C4-2B (cell line): Measurements from ENCODE around the gene TPSD1.

Experiments
- ZFX ChIP-seq: fragments of 450-650 bp; IDR thresholded peaks from 2 replicates; pipeline ENCODE4 v1.6.1; 2017
- TF ChIP-seq, protein P1 (sequence below): fragments of 450-650 bp; conservative IDR thresholded peaks from 2 replicates; pipeline ENCODE4 v1.5.1; 2017; ENCODE audit warnings: mild to moderate bottlenecking

DNA sequence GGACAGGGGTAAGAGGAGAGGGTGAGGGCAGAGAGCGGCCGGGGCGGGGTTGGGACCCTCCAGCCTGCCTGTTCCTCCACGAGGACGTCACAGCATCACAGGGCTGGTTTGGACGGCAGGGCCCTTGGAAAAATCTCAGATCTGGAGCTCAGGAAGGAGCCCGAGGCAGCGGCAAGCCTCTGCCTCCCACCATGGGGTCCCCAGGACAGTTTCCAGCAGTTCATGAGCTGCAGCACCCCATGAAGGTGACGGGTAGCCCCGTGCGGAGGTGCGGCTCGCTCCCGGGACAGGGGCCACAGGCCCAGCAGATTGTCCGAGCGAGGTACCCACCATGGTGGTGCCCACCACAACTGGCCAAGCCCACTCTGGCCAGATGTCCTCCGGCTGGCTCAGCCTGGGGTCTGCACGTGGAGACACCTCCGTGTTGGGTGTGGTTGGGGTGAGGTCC lies 21.3 kb downstream of the TPSD1 start:
- TF ChIP-seq, protein P1, sequence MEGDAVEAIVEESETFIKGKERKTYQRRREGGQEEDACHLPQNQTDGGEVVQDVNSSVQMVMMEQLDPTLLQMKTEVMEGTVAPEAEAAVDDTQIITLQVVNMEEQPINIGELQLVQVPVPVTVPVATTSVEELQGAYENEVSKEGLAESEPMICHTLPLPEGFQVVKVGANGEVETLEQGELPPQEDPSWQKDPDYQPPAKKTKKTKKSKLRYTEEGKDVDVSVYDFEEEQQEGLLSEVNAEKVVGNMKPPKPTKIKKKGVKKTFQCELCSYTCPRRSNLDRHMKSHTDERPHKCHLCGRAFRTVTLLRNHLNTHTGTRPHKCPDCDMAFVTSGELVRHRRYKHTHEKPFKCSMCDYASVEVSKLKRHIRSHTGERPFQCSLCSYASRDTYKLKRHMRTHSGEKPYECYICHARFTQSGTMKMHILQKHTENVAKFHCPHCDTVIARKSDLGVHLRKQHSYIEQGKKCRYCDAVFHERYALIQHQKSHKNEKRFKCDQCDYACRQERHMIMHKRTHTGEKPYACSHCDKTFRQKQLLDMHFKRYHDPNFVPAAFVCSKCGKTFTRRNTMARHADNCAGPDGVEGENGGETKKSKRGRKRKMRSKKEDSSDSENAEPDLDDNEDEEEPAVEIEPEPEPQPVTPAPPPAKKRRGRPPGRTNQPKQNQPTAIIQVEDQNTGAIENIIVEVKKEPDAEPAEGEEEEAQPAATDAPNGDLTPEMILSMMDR, result no peak
- TF ChIP-seq ZFX, result no peak
